Tibial nerve (tissue), 4 donors: ENCODE data around the gene DNA2. TPM values are rescaled to one million over a fixed set of nuclear protein-coding genes. Genes with fewer than 3 reads are reported as not detected.
A peak's percentile ranks its signal among the peaks of the same experiment; 100 is the strongest.
"Not testable (repeated sequence)": the region's sequence is repeated elsewhere in the genome, so short reads cannot be mapped to it uniquely, and the experiment has no call there.

ENCODE experiments used
- DNase-seq, 2 donors: peaks; one replicate each; pipeline ENCODE4 v3.0.0-alpha.2; 2019; ENCODE audit warnings: low spot score in 2 of 2
- H3K27ac ChIP-seq, 4 donors: fragments of 200-600 bp; sonication (generic) in 3 of 4; one replicate each; pipeline ENCODE4 v1.5.1; 2017 to 2019; ENCODE audit warnings: mild to moderate bottlenecking in 1 of 4
- H3K27me3 ChIP-seq, 2 donors: fragments of 200-600 bp; sonication (generic) in 1 of 2; one replicate each; pipeline versions ENCODE4 v1.5.1 to v1.6.0; 2017 to 2019
- H3K36me3 ChIP-seq, 3 donors: fragments of 200-600 bp; sonication (generic); one replicate each; pipeline ENCODE4 v1.5.1; 2018 to 2019
- H3K4me1 ChIP-seq, 4 donors: fragments of 200-600 bp; sonication (generic) in 3 of 4; one replicate each; pipeline ENCODE4 v1.5.1; 2017 to 2019
- H3K4me3 ChIP-seq, 4 donors: fragments of 200-600 bp; sonication (generic) in 3 of 4; one replicate each; pipeline ENCODE4 v1.5.1; 2017 to 2019; ENCODE audit warnings: mild to moderate bottlenecking in 1 of 4, moderate library complexity in 1 of 4
- H3K9me3 ChIP-seq, 4 donors: fragments of 200-600 bp; sonication (generic) in 3 of 4; one replicate each; pipeline ENCODE4 v1.5.1; 2017 to 2019
- EP300 ChIP-seq, 2 donors: sonication (generic); formaldehyde crosslinking; IDR thresholded peaks; one replicate each; pipeline ENCODE4 v1.6.1; 2017; ENCODE audit warnings: antibody characterized with exemption in 2 of 2, mild to moderate bottlenecking in 1 of 2
- POLR2A ChIP-seq, 2 donors: fragments of 450-650 bp; IDR thresholded peaks; one replicate each; pipeline ENCODE4 v1.6.1; 2017; ENCODE audit warnings: antibody characterized with exemption in 2 of 2, mild to moderate bottlenecking in 2 of 2, moderate library complexity in 2 of 2
- WGBS, 2 donors: methylation state at CpG; one replicate each; pipeline ENCODE4 v1.1.5; 2018; 5-methylcytosine and 5-hydroxymethylcytosine counted together
- total RNA-seq, 4 donors: library from RNA; depleted of rRNA; stranded (reverse); fragments of >200 nt; gene quantifications; one replicate each; pipeline ENCODE4 v1.1.0, GENCODE V29; 2016
- TF ChIP-seq, protein P1 (sequence below), 5 experiments: fragments of 200-600 bp in 3 of 5; fragments of 450-650 bp in 2 of 5; sonication (generic) in 3 of 5; IDR thresholded peaks; one replicate each; pipeline ENCODE4 v1.5.1; 2016 to 2019; ENCODE audit warnings: antibody characterized with exemption in 5 of 5, mild to moderate bottlenecking in 3 of 5, moderate library complexity in 2 of 5

The DNA2 gene
- total RNA-seq, 4 donors from 2014 or later = 1.3 to 11.9 (median 6.0) TPM

- no peak for DNase-seq
- 88 to 90% methylated on average over 4 of the region's 4 CpGs for WGBS, 2 donors
- H3K4me1 ChIP-seq = peaks cover 0 to 16% (median 6%) of the 10 kb centered on the region in 4 donors
- H3K27me3 ChIP-seq = no peaks in the 10 kb centered on the region
- no peaks in the 10 kb centered on the region for H3K9me3 ChIP-seq
- H3K27ac ChIP-seq = no peak overlapping the region
- H3K36me3 ChIP-seq = peaks cover 0 to 5% (median 0%) of the 10 kb centered on the region in 3 donors
- no peak overlapping the region for H3K4me3 ChIP-seq
- TF ChIP-seq EP300 (IDR thresholded peaks at IDR 0.05) (no peak), POLR2A (IDR thresholded peaks at IDR 0.05) (no peak)
- TF ChIP-seq, protein P1, sequence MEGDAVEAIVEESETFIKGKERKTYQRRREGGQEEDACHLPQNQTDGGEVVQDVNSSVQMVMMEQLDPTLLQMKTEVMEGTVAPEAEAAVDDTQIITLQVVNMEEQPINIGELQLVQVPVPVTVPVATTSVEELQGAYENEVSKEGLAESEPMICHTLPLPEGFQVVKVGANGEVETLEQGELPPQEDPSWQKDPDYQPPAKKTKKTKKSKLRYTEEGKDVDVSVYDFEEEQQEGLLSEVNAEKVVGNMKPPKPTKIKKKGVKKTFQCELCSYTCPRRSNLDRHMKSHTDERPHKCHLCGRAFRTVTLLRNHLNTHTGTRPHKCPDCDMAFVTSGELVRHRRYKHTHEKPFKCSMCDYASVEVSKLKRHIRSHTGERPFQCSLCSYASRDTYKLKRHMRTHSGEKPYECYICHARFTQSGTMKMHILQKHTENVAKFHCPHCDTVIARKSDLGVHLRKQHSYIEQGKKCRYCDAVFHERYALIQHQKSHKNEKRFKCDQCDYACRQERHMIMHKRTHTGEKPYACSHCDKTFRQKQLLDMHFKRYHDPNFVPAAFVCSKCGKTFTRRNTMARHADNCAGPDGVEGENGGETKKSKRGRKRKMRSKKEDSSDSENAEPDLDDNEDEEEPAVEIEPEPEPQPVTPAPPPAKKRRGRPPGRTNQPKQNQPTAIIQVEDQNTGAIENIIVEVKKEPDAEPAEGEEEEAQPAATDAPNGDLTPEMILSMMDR (IDR thresholded peaks at IDR 0.05) = no peak
These were observed 1.9 kb downstream of the DNA2 start for GRCh38 chr10:68469838-68470237.

GRCh38 chr10:68464729-68465128 lies 7.0 kb downstream of the DNA2 start:
- not testable (repeated sequence) for H3K4me1 ChIP-seq, H3K4me3 ChIP-seq, H3K27ac ChIP-seq, H3K27me3 ChIP-seq, DNase-seq, H3K9me3 ChIP-seq
- WGBS, 2 donors = 92 to 97% methylated on average over 4 of the region's 4 CpGs
- H3K36me3 ChIP-seq = peaks cover 0 to 22% (median 0%) of the 10 kb centered on the region in 3 donors

GRCh38 chr10:68463365-68464093 lies 8.2 kb downstream of the DNA2 start:
- H3K9me3 ChIP-seq = no peaks in the 10 kb centered on the region
- no peak for DNase-seq
- H3K36me3 ChIP-seq = peaks cover 0 to 25% (median 0%) of the 10 kb centered on the region in 3 donors
- H3K27me3 ChIP-seq = no peaks in the 10 kb centered on the region
- WGBS, 2 donors = 91 to 92% methylated on average over 7 of the region's 7 CpGs
- H3K4me1 ChIP-seq = no peaks in the 10 kb centered on the region
- TF ChIP-seq EP300 (IDR thresholded peaks at IDR 0.05) = no peak
- no peak for TF ChIP-seq POLR2A (IDR thresholded peaks at IDR 0.05)
- TF ChIP-seq, protein P1 (IDR thresholded peaks at IDR 0.05) = no peak
- H3K4me3 ChIP-seq = no peak overlapping the region
- H3K27ac ChIP-seq = no peak overlapping the region

DNA sequence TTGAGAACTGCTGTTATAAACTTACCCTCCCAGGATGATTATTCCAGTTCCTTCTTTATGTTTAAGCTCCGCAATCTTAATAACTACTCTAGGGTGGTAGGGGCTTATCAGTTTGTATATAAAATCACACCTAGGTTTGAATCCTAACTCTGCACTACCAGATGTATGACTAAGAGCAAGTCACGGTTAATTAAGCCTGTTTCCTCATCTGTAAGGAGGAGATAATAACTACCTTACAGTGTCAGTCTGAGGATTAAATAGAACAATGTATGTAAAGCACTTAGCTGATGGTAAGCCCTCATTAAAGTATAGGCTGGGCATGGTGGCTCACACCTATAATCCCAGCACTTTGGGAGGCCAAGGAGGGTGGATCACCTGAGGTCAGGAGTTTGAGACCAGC lies 9.2 kb downstream of the DNA2 start:
- no peak for DNase-seq
- Histone ChIP-seq H3K4me3 (no peak overlapping the region), H3K27me3 (no peaks in the 10 kb centered on the region), H3K4me1 (no peaks in the 10 kb centered on the region), H3K36me3 (peaks cover 0 to 33% (median 0%) of the 10 kb centered on the region in 3 donors), H3K27ac (no peak overlapping the region), H3K9me3 (no peaks in the 10 kb centered on the region)
- no peak for TF ChIP-seq POLR2A (IDR thresholded peaks at IDR 0.05)
- no peak for TF ChIP-seq EP300 (IDR thresholded peaks at IDR 0.05)
- TF ChIP-seq, protein P1 (IDR thresholded peaks at IDR 0.05) = no peak
- 94 to 97% methylated on average over 2 of the region's 2 CpGs for WGBS, 2 donors

DNA sequence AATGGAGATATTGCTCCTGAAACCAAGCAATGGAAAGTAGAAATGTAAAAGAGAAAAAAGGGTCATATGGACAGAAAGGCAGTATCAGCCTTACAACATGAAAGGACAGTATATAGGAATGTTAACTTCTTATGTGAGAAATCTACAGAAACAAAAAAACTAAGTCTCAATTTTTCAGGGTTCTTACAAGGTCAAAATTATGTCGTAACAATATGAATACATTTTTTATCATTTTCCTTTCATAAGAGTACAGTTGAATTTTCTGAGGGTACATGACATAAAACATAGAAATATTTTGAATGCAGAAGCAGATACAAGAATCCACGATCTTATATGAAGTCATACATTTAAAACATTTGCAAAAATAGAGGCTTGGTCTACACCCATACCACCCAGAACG lies 10.7 kb downstream of the DNA2 start:
- Histone ChIP-seq H3K27me3 (no peaks in the 10 kb centered on the region), H3K4me1 (no peaks in the 10 kb centered on the region), H3K4me3 (no peak overlapping the region), H3K27ac (no peak overlapping the region), H3K9me3 (no peaks in the 10 kb centered on the region), H3K36me3 (peaks cover 0 to 38% (median 0%) of the 10 kb centered on the region in 3 donors)
- no peak for DNase-seq
- WGBS, 2 donors = 87 to 88% methylated on average over 3 of the region's 3 CpGs
- TF ChIP-seq EP300 (IDR thresholded peaks at IDR 0.05) = no peak
- TF ChIP-seq, protein P1 (IDR thresholded peaks at IDR 0.05) = no peak

DNA sequence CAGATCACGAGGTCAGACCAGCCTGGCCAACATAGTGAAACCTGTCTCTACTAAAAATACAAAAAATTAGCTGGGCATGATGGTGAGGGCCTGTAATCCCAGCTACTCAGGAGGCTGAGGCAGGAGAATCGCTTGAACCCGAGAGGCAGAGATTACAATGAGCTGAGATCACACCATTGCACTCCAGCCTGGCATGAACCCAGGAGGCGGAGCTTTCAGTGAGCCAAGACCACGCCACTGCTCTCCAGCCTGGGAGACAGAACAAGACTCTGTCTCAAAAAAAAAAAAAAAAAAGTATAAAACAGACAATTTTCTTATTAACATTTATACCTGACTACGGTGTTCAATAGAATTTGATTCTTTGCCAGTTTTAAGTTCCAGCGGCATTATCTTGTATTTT lies 22.1 kb downstream of the DNA2 start:
- not testable (repeated sequence) for H3K27me3 ChIP-seq, H3K4me3 ChIP-seq, H3K36me3 ChIP-seq, H3K27ac ChIP-seq, H3K4me1 ChIP-seq, H3K9me3 ChIP-seq
- 49 to 56% methylated on average over 7 of the region's 7 CpGs for WGBS, 2 donors
- DNase-seq = peak in 1 of 2 donors; percentile 13
